HCT116 (cell line): ENCODE measurements around the gene PEX6. TPM values are rescaled to one million over a fixed set of nuclear protein-coding genes. Genes with fewer than 3 reads are reported as not detected.

Source experiments
- ATAC-seq: fragments of 200-7000 bp; cut with Tn5 transposase; 2 replicates; pipeline ENCODE4 v1.9.1; 2020; ENCODE audit warnings: mild to moderate bottlenecking, moderate library complexity
- BruUV-seq: library from RNA; stranded (reverse); fragments of 400-500 nt; replicated peaks from 2 replicates; lab custom pipeline; 2021; lab: Mats Ljungman, UMichigan
- CTCF ChIA-PET: fragments of 300-600 bp; sonication (Branson Sonifier 250); formaldehyde crosslinking; loops from one replicate; lab custom pipeline; 2021; ENCODE audit warnings: antibody characterized with exemption; lab: Charles Lee
- POLR2A ChIA-PET: fragments of 300-600, 350-600 bp; sonication (Branson Sonifier 250); formaldehyde crosslinking; loops from one replicate; lab custom pipeline; 2021; ENCODE audit warnings: antibody characterized with exemption; lab: Charles Lee
- RAD21 ChIA-PET, 2 experiments: fragments of 300-600 bp; sonication (Branson Sonifier 250); formaldehyde crosslinking; loops; one replicate each; lab custom pipeline; 2023; ENCODE audit warnings: low total read pairs in 2 of 2; ENCODE audit not compliant: uncharacterized antibody in 2 of 2, unreplicated experiment in 2 of 2, low non-redundant PET in 1 of 2; lab: Charles Lee
- DNase-seq: peaks from one replicate; pipeline ENCODE4 v3.0.0-alpha.2; 2010; ENCODE audit warnings: low read depth, low spot score
- H2AFZ ChIP-seq: fragments of 200-600 bp; shearing (Covaris generic), sonication (generic); 2 replicates; pipeline ENCODE4 v1.6.1; 2017; ENCODE audit warnings: low read depth, mixed run types, mixed read lengths, antibody characterized with exemption, low read length; ENCODE audit not compliant: poor library complexity, severe bottlenecking
- H3K27ac ChIP-seq: 2 replicates; pipeline ENCODE4 v1.5.1; 2012; ENCODE audit warnings: low read depth, low read length
- H3K27me3 ChIP-seq: fragments of 200-600 bp; sonication (generic); 2 replicates; pipeline ENCODE4 v1.6.1; 2016; ENCODE audit warnings: mixed run types, low read length, mixed read lengths; ENCODE audit not compliant: insufficient read depth
- H3K36me3 ChIP-seq, 2 experiments: fragments of 200-500 bp in 1 of 2; fragments of 200-600 bp in 1 of 2; sonication (Bioruptor generic) in 1 of 2; sonication (generic) in 1 of 2; 2 replicates each; pipeline versions ENCODE4 v1.5.1 to v1.6.1; 2014 to 2016; ENCODE audit warnings: low read length in 2 of 2, inconsistent platforms in 1 of 2, mixed read lengths in 1 of 2, mixed run types in 1 of 2; ENCODE audit not compliant: insufficient read depth in 2 of 2, control insufficient read depth in 1 of 2
- H3K4me1 ChIP-seq, 2 experiments: fragments of 200-600 bp in 1 of 2; sonication (generic) in 1 of 2; 2 replicates each; pipeline versions ENCODE4 v1.5.1 to v1.6.1; 2012 to 2017; ENCODE audit warnings: low read length in 2 of 2, inconsistent platforms in 1 of 2, mild to moderate bottlenecking in 1 of 2, mixed read lengths in 1 of 2, mixed run types in 1 of 2, moderate library complexity in 1 of 2; ENCODE audit not compliant: insufficient read depth in 2 of 2, control insufficient read depth in 1 of 2
- H3K4me2 ChIP-seq: fragments of 200-600 bp; sonication (generic); 2 replicates; pipeline ENCODE4 v1.6.1; 2017; ENCODE audit warnings: mixed run types, low read length, mixed read lengths
- H3K4me3 ChIP-seq, 2 experiments: fragments of 200-600 bp in 1 of 2; sonication (generic) in 1 of 2; replicated peaks in 1 of 2; 2 replicates each; pipeline ENCODE4 v1.5.1; 2011 to 2016; ENCODE audit warnings: low read length in 2 of 2, control low read depth in 1 of 2, low read depth in 1 of 2, mild to moderate bottlenecking in 1 of 2, mixed read lengths in 1 of 2, mixed run types in 1 of 2
- H3K79me2 ChIP-seq: fragments of 200-600 bp; sonication (generic); 2 replicates; pipeline ENCODE4 v1.6.1; 2017; ENCODE audit warnings: mild to moderate bottlenecking, mixed run types, low read length, moderate library complexity, mixed read lengths; ENCODE audit not compliant: insufficient read depth
- H3K9ac ChIP-seq: fragments of 200-600 bp; sonication (generic); 2 replicates; pipeline ENCODE4 v1.6.1; 2016; ENCODE audit warnings: low read length, mixed read lengths
- H3K9me2 ChIP-seq: fragments of 200-600 bp; sonication (generic), shearing (Covaris generic); 2 replicates; pipeline ENCODE4 v1.6.1; 2017; ENCODE audit warnings: mixed run types, mild to moderate bottlenecking, moderate library complexity; ENCODE audit not compliant: insufficient read depth
- H3K9me3 ChIP-seq, 2 experiments: fragments of 200-500 bp in 1 of 2; fragments of 200-600 bp in 1 of 2; sonication (Bioruptor generic) in 1 of 2; sonication (generic) in 1 of 2; 2 replicates each; pipeline ENCODE4 v1.6.1; 2014 to 2017; ENCODE audit warnings: low read length in 2 of 2, mixed read lengths in 2 of 2, inconsistent platforms in 1 of 2, low read depth in 1 of 2, mild to moderate bottlenecking in 1 of 2, mixed run types in 1 of 2, moderate library complexity in 1 of 2; ENCODE audit not compliant: control insufficient read depth in 1 of 2, insufficient read depth in 1 of 2
- H4K20me1 ChIP-seq: fragments of 200-600 bp; sonication (generic), shearing (Covaris generic); 2 replicates; pipeline ENCODE4 v1.6.1; 2017; ENCODE audit warnings: mixed run types, mild to moderate bottlenecking, moderate library complexity; ENCODE audit not compliant: insufficient read depth
- CBX3 ChIP-seq: IDR thresholded peaks from 2 replicates; pipeline ENCODE4 v1.6.1; 2012; ENCODE audit warnings: low read depth
- CEBPB ChIP-seq: IDR thresholded peaks from 2 replicates; pipeline ENCODE4 v1.6.1; 2012; ENCODE audit warnings: low read depth
- CTCF ChIP-seq, 3 experiments: fragments of 200-600 bp in 1 of 3; sonication (generic) in 1 of 3; IDR thresholded peaks in 2 of 3; conservative IDR thresholded peaks in 1 of 3; 2 replicates each; pipeline ENCODE4 v1.5.1; 2012 to 2017; ENCODE audit warnings: low read depth in 2 of 3, low read length in 2 of 3, antibody characterized with exemption in 1 of 3, borderline replicate concordance in 1 of 3, control low read depth in 1 of 3, mild to moderate bottlenecking in 1 of 3, mixed read lengths in 1 of 3, mixed run types in 1 of 3, moderate library complexity in 1 of 3; ENCODE audit not compliant: insufficient read depth in 1 of 3
- EGR1 ChIP-seq: IDR thresholded peaks from 2 replicates; pipeline ENCODE4 v1.6.1; 2012; ENCODE audit warnings: low read depth
- ELF1 ChIP-seq: IDR thresholded peaks from 2 replicates; pipeline ENCODE4 v1.6.1; 2012; ENCODE audit warnings: low read depth, borderline replicate concordance
- EZH2 ChIP-seq: fragments of 200-600 bp; sonication (generic); IDR thresholded peaks from 2 replicates; pipeline ENCODE4 v1.6.1; 2017; ENCODE audit warnings: antibody characterized with exemption, mixed run types
- EZH2phosphoT487 ChIP-seq: fragments of 200-600 bp; IDR thresholded peaks from 2 replicates; pipeline ENCODE4 v1.6.1; 2018; ENCODE audit warnings: antibody characterized with exemption, borderline replicate concordance
- FOSL1 ChIP-seq: IDR thresholded peaks from 2 replicates; pipeline ENCODE4 v1.6.1; 2012; ENCODE audit warnings: low read depth
- JUND ChIP-seq: IDR thresholded peaks from 2 replicates; pipeline ENCODE4 v1.6.1; 2012
- POLR2AphosphoS5 ChIP-seq: IDR thresholded peaks from 2 replicates; pipeline ENCODE4 v1.6.1; 2011; ENCODE audit warnings: mild to moderate bottlenecking, low read depth, low read length, moderate library complexity
- RAD21 ChIP-seq: IDR thresholded peaks from 2 replicates; pipeline ENCODE4 v1.6.1; 2012; ENCODE audit warnings: low read depth, mild to moderate bottlenecking
- SP1 ChIP-seq: IDR thresholded peaks from 2 replicates; pipeline ENCODE4 v1.6.1; 2012; ENCODE audit warnings: low read depth
- SRF ChIP-seq: IDR thresholded peaks from 2 replicates; pipeline ENCODE4 v1.6.1; 2012; ENCODE audit warnings: low read depth
- TCF7L2 ChIP-seq: IDR thresholded peaks from 2 replicates; pipeline ENCODE4 v1.7.0; 2011; ENCODE audit warnings: borderline replicate concordance, inconsistent platforms; ENCODE audit not compliant: insufficient read depth, insufficient read length; ENCODE audit errors: extremely low read depth
- ZFX ChIP-seq: fragments of 450-650 bp; IDR thresholded peaks from 2 replicates; pipeline ENCODE4 v1.6.1; 2017
- intact Hi-C: fragments of 100-400 bp; cut with micrococcal nuclease; formaldehyde crosslinking; loops from 2 replicates; pipeline ENCODE4 v1.10.0; 2022
- total RNA-seq: library from RNA; stranded (reverse); gene quantifications from one replicate; pipeline ENCODE4 v1.2.1, GENCODE V29; 2021; ENCODE audit not compliant: unreplicated experiment
- TF ChIP-seq, protein P1 (sequence below): IDR thresholded peaks from 2 replicates; pipeline ENCODE4 v1.6.1; 2012
- TF ChIP-seq, protein P2 (sequence below): IDR thresholded peaks from 2 replicates; pipeline ENCODE4 v1.6.1; 2012

Gene PEX6
- total RNA-seq, 1 experiment from 2014 or later: 21.4 TPM

- H3K4me1 ChIP-seq: no peaks in the 10 kb centered on the region
- no peaks in the 10 kb centered on the region for H3K9me3 ChIP-seq
- no peak for DNase-seq
- H3K27ac ChIP-seq: no peak overlapping the region
- CTCF ChIA-PET: interaction anchor here (0.7 kb wide), 1 partner anchor 8 kb away, joined by 4 read pairs; the partner anchor contains the start of gene CNPY3
- H3K4me2 ChIP-seq: no peak overlapping the region
- H4K20me1 ChIP-seq: no peaks in the 10 kb centered on the region
- POLR2A ChIA-PET: no interaction called here
- H2AFZ ChIP-seq: no peak overlapping the region
- no TSS peak for BruUV-seq
- TF ChIP-seq CTCF (IDR thresholded peaks at IDR 0.05 in 2 of 3, conservative IDR thresholded peaks at IDR 0.05 in 1 of 3; ENCODE audit: borderline replicate concordance in 1 of 3, insufficient read depth in 1 of 3, low read depth in 2 of 3, low read length in 2 of 3) (no peak), EGR1 (no peak), SP1 (no peak), EZH2phosphoT487 (no peak), ZFX (no peak), CBX3 (no peak), CEBPB (no peak), POLR2AphosphoS5 (no peak), JUND (no peak), TCF7L2 (no peak), EZH2 (no peak), FOSL1 (no peak), ELF1 (no peak), SRF (no peak), RAD21 (no peak)
- TF ChIP-seq, protein P1, sequence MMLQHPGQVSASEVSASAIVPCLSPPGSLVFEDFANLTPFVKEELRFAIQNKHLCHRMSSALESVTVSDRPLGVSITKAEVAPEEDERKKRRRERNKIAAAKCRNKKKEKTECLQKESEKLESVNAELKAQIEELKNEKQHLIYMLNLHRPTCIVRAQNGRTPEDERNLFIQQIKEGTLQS: no peak
- TF ChIP-seq, protein P2, sequence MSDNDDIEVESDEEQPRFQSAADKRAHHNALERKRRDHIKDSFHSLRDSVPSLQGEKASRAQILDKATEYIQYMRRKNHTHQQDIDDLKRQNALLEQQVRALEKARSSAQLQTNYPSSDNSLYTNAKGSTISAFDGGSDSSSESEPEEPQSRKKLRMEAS: no peak
- H3K36me3 ChIP-seq: no peaks in the 10 kb centered on the region
- intact Hi-C loops: no loop called here
- no peaks in the 10 kb centered on the region for H3K79me2 ChIP-seq
- RAD21 ChIA-PET: no interaction called here
- no peak overlapping the region for H3K4me3 ChIP-seq
- no peaks in the 10 kb centered on the region for H3K9me2 ChIP-seq
- no peaks in the 10 kb centered on the region for H3K27me3 ChIP-seq
- H3K9ac ChIP-seq: no peak overlapping the region
- ATAC-seq: no peak
These were observed 57.2 kb downstream of the PEX6 start for GRCh38 chr6:42921801-42922200.
